ENCODE measurements around the gene PTPRK. TPM values are rescaled to one million over a fixed set of nuclear protein-coding genes. Genes with fewer than 3 reads are reported as not detected.

Gene PTPRK
- total and polyA plus RNA-seq, 4 donors = 12.1 to 61.2 (median 29.1) TPM

DNA sequence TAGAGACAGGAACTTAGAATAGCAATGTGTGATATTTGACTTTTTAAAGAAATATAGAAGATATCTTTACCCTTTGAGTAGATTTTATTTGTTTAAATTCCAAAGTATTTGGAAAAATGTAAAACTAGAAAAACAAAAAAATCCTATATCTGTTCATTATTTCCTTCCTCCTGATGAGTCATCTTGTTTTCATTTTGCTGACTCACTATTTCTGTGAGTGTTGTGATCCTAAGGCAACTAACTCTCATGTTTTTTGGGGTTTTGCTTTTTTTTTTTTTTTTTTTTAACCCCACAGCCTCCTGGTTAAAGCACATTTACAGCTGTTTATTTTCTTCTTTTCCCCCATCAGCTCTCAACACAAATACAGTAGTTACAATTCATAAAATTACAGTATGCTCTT is 581.7 kb downstream of the PTPRK start:
- H3K4me1 ChIP-seq (ENCODE audit: control insufficient read depth in 4 of 4, insufficient read depth in 4 of 4, low read length in 3 of 4) = no peaks in the 10 kb centered on the region
- no peak overlapping the region for H3K4me3 ChIP-seq (ENCODE audit: low read depth in 1 of 3, low read length in 3 of 3)
- H3K9me3 ChIP-seq (ENCODE audit: control insufficient read depth in 4 of 4, low read length in 3 of 4) = no peaks in the 10 kb centered on the region
- H3K27ac ChIP-seq (ENCODE audit: low read depth in 1 of 2, low read length in 2 of 2) = no peak overlapping the region
- H3K36me3 ChIP-seq (ENCODE audit: control insufficient read depth in 4 of 4, insufficient read depth in 3 of 4, low read depth in 1 of 4, low read length in 3 of 4) = no peaks in the 10 kb centered on the region
- no peak overlapping the region for H3K9ac ChIP-seq (ENCODE audit: low read depth in 1 of 2, low read length in 2 of 2)
- H3K27me3 ChIP-seq (ENCODE audit: control insufficient read depth in 4 of 4, insufficient read depth in 4 of 4, low read length in 3 of 4) = no peaks in the 10 kb centered on the region
- TF ChIP-seq, protein P1, sequence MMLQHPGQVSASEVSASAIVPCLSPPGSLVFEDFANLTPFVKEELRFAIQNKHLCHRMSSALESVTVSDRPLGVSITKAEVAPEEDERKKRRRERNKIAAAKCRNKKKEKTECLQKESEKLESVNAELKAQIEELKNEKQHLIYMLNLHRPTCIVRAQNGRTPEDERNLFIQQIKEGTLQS (IDR thresholded peaks at IDR 0.05) = no peak
- TF ChIP-seq JUND (IDR thresholded peaks at IDR 0.05) (no peak), YY1 (IDR thresholded peaks at IDR 0.05) (no peak), FOXA1 (IDR thresholded peaks at IDR 0.05) (no peak), NR2F2 (IDR thresholded peaks at IDR 0.05) (no peak), SP1 (IDR thresholded peaks at IDR 0.05) (no peak), HNF4A (conservative IDR thresholded peaks at IDR 0.05) (no peak), EGR1 (IDR thresholded peaks at IDR 0.05; ENCODE audit: low read depth in 2 of 2) (no peak), FOXA2 (IDR thresholded peaks at IDR 0.05) (no peak)
- TF ChIP-seq, protein P2, sequence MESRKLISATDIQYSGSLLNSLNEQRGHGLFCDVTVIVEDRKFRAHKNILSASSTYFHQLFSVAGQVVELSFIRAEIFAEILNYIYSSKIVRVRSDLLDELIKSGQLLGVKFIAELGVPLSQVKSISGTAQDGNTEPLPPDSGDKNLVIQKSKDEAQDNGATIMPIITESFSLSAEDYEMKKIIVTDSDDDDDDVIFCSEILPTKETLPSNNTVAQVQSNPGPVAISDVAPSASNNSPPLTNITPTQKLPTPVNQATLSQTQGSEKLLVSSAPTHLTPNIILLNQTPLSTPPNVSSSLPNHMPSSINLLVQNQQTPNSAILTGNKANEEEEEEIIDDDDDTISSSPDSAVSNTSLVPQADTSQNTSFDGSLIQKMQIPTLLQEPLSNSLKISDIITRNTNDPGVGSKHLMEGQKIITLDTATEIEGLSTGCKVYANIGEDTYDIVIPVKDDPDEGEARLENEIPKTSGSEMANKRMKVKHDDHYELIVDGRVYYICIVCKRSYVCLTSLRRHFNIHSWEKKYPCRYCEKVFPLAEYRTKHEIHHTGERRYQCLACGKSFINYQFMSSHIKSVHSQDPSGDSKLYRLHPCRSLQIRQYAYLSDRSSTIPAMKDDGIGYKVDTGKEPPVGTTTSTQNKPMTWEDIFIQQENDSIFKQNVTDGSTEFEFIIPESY (IDR thresholded peaks at IDR 0.05) = no peak
- TF ChIP-seq, protein P3, sequence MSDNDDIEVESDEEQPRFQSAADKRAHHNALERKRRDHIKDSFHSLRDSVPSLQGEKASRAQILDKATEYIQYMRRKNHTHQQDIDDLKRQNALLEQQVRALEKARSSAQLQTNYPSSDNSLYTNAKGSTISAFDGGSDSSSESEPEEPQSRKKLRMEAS (IDR thresholded peaks at IDR 0.05) = no peak
- TF ChIP-seq, protein P4, sequence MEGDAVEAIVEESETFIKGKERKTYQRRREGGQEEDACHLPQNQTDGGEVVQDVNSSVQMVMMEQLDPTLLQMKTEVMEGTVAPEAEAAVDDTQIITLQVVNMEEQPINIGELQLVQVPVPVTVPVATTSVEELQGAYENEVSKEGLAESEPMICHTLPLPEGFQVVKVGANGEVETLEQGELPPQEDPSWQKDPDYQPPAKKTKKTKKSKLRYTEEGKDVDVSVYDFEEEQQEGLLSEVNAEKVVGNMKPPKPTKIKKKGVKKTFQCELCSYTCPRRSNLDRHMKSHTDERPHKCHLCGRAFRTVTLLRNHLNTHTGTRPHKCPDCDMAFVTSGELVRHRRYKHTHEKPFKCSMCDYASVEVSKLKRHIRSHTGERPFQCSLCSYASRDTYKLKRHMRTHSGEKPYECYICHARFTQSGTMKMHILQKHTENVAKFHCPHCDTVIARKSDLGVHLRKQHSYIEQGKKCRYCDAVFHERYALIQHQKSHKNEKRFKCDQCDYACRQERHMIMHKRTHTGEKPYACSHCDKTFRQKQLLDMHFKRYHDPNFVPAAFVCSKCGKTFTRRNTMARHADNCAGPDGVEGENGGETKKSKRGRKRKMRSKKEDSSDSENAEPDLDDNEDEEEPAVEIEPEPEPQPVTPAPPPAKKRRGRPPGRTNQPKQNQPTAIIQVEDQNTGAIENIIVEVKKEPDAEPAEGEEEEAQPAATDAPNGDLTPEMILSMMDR (IDR thresholded peaks at IDR 0.05; ENCODE audit: low read depth, low read length, missing input control) = no peak
- DNase-seq (ENCODE audit: low spot score) = no peak

DNA sequence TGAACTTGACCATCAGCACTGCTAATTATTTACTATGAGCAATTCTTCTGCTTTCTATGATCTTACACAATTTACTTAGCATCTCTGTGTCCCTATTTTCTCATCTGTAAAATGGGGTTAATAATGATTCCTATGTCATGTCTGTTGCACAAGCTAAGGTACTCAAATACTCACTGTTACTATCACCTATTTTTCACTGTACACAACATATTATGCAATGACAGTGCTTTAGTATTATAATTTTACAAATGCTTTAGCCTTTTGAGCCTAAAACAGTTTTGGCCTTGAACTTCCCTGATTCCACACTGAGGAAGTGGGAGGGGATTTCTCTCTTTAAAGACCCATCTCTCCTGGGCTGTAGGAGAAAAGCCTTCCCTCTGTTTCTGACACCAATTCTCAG is 582.7 kb downstream of the PTPRK start:
- no peaks in the 10 kb centered on the region for H3K36me3 ChIP-seq (ENCODE audit: control insufficient read depth in 4 of 4, insufficient read depth in 3 of 4, low read depth in 1 of 4, low read length in 3 of 4)
- no peak for DNase-seq (ENCODE audit: low spot score)
- H3K9ac ChIP-seq (ENCODE audit: low read depth in 1 of 2, low read length in 2 of 2) = no peak overlapping the region
- peaks cover 2 to 5% (median 3%) of the 10 kb centered on the region in 4 donors for H3K9me3 ChIP-seq (ENCODE audit: control insufficient read depth in 4 of 4, low read length in 3 of 4)
- no peak overlapping the region for H3K4me3 ChIP-seq (ENCODE audit: low read depth in 1 of 3, low read length in 3 of 3)
- TF ChIP-seq, protein P3 (IDR thresholded peaks at IDR 0.05) = no peak
- no peaks in the 10 kb centered on the region for H3K4me1 ChIP-seq (ENCODE audit: control insufficient read depth in 4 of 4, insufficient read depth in 4 of 4, low read length in 3 of 4)
- no peak overlapping the region for H3K27ac ChIP-seq (ENCODE audit: low read depth in 1 of 2, low read length in 2 of 2)
- no peaks in the 10 kb centered on the region for H3K27me3 ChIP-seq (ENCODE audit: control insufficient read depth in 4 of 4, insufficient read depth in 4 of 4, low read length in 3 of 4)

DNA sequence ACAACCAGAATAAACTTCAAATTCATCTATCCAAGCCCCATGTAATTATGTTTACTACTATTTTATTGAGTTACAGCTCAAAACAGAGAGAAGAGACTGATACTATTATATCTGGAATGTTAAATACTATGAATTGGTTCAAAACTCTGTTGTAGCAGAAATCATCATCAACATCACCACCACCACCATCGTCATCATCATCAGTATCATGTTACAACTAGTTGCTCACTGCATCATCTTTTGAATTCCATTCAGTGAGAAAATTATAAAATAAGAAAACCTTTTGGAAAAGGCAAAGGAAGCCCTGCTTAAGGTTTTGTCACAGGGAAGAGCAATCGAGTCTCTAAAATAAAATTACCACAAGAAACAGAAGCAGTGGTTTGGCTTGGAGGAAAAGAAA is 583.3 kb downstream of the PTPRK start:
- Histone ChIP-seq H3K27ac (ENCODE audit: low read depth in 1 of 2, low read length in 2 of 2) (no peak overlapping the region), H3K36me3 (ENCODE audit: control insufficient read depth in 4 of 4, insufficient read depth in 3 of 4, low read depth in 1 of 4, low read length in 3 of 4) (no peaks in the 10 kb centered on the region), H3K4me1 (ENCODE audit: control insufficient read depth in 4 of 4, insufficient read depth in 4 of 4, low read length in 3 of 4) (no peaks in the 10 kb centered on the region), H3K4me3 (ENCODE audit: low read depth in 1 of 3, low read length in 3 of 3) (no peak overlapping the region), H3K9ac (ENCODE audit: low read depth in 1 of 2, low read length in 2 of 2) (no peak overlapping the region), H3K9me3 (ENCODE audit: control insufficient read depth in 4 of 4, low read length in 3 of 4) (peaks cover 6 to 9% (median 7%) of the 10 kb centered on the region in 4 donors), H3K27me3 (ENCODE audit: control insufficient read depth in 4 of 4, insufficient read depth in 4 of 4, low read length in 3 of 4) (no peaks in the 10 kb centered on the region)
- no peak for DNase-seq (ENCODE audit: low spot score)
- 88% methylated on average over 2 of the region's 2 CpGs for WGBS
- TF ChIP-seq, protein P5, sequence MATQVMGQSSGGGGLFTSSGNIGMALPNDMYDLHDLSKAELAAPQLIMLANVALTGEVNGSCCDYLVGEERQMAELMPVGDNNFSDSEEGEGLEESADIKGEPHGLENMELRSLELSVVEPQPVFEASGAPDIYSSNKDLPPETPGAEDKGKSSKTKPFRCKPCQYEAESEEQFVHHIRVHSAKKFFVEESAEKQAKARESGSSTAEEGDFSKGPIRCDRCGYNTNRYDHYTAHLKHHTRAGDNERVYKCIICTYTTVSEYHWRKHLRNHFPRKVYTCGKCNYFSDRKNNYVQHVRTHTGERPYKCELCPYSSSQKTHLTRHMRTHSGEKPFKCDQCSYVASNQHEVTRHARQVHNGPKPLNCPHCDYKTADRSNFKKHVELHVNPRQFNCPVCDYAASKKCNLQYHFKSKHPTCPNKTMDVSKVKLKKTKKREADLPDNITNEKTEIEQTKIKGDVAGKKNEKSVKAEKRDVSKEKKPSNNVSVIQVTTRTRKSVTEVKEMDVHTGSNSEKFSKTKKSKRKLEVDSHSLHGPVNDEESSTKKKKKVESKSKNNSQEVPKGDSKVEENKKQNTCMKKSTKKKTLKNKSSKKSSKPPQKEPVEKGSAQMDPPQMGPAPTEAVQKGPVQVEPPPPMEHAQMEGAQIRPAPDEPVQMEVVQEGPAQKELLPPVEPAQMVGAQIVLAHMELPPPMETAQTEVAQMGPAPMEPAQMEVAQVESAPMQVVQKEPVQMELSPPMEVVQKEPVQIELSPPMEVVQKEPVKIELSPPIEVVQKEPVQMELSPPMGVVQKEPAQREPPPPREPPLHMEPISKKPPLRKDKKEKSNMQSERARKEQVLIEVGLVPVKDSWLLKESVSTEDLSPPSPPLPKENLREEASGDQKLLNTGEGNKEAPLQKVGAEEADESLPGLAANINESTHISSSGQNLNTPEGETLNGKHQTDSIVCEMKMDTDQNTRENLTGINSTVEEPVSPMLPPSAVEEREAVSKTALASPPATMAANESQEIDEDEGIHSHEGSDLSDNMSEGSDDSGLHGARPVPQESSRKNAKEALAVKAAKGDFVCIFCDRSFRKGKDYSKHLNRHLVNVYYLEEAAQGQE (IDR thresholded peaks at IDR 0.05) = no peak
- TF ChIP-seq TAF1 (conservative IDR thresholded peaks at IDR 0.05) (no peak), JUND (IDR thresholded peaks at IDR 0.05) (no peak), HNF4G (IDR thresholded peaks at IDR 0.05) (no peak), FOXA1 (IDR thresholded peaks at IDR 0.05) (no peak), GABPA (IDR thresholded peaks at IDR 0.05 in 1 of 2, conservative IDR thresholded peaks at IDR 0.05 in 1 of 2) (no peak), HNF4A (conservative IDR thresholded peaks at IDR 0.05) (no peak), NR2F2 (IDR thresholded peaks at IDR 0.05) (no peak), EGR1 (IDR thresholded peaks at IDR 0.05; ENCODE audit: low read depth in 2 of 2) (no peak), FOXA2 (IDR thresholded peaks at IDR 0.05) (no peak), RXRA (IDR thresholded peaks at IDR 0.05) (no peak), SP1 (IDR thresholded peaks at IDR 0.05) (no peak), YY1 (IDR thresholded peaks at IDR 0.05) (no peak)
- TF ChIP-seq, protein P4 (IDR thresholded peaks at IDR 0.05; ENCODE audit: low read depth, low read length, missing input control) = no peak
- TF ChIP-seq, protein P1 (IDR thresholded peaks at IDR 0.05) = no peak

All from liver (tissue), 9 donors.